Neural progenitor cell (in vitro differentiated cells): Measurements from ENCODE around the gene ERVK3-1. TPM values are rescaled to one million over a fixed set of nuclear protein-coding genes. Genes with fewer than 3 reads are reported as not detected.

ENCODE experiments used
- DNase-seq: peaks from one replicate; pipeline ENCODE4 v3.0.0-alpha.2; 2016; ENCODE audit warnings: low spot score
- H2AFZ ChIP-seq: fragments of 200-600 bp; sonication (generic); replicated peaks from 2 replicates; pipeline ENCODE4 v1.6.1; 2016; ENCODE audit warnings: antibody characterized with exemption
- H3F3A ChIP-seq: fragments of 200-600 bp; sonication (generic); 2 replicates; pipeline ENCODE4 v1.6.1; 2016; ENCODE audit warnings: antibody characterized with exemption, low read depth
- H3K27ac ChIP-seq: fragments of 200-600 bp; sonication (generic); 2 replicates; pipeline ENCODE4 v1.5.1; 2016; ENCODE audit warnings: mild to moderate bottlenecking
- H3K27me3 ChIP-seq: fragments of 200-600 bp; sonication (generic); 2 replicates; pipeline ENCODE4 v1.6.1; 2016; ENCODE audit warnings: mild to moderate bottlenecking, moderate library complexity
- H3K36me3 ChIP-seq: fragments of 200-600 bp; sonication (generic); 2 replicates; pipeline ENCODE4 v1.5.1; 2016
- H3K4me1 ChIP-seq: fragments of 200-600 bp; sonication (generic); 2 replicates; pipeline ENCODE4 v1.6.1; 2016; ENCODE audit warnings: mixed run types
- H3K4me2 ChIP-seq: fragments of 200-600 bp; sonication (generic); 2 replicates; pipeline ENCODE4 v1.6.1; 2016
- H3K4me3 ChIP-seq: fragments of 200-600 bp; sonication (generic); 2 replicates; pipeline ENCODE4 v1.5.1; 2016
- H3K79me2 ChIP-seq: fragments of 200-600 bp; sonication (generic); 2 replicates; pipeline ENCODE4 v1.6.1; 2016; ENCODE audit warnings: low read depth
- H3K9ac ChIP-seq: fragments of 200-600 bp; sonication (generic); 2 replicates; pipeline ENCODE4 v1.6.1; 2016
- H3K9me3 ChIP-seq: fragments of 200-600 bp; sonication (generic); 2 replicates; pipeline ENCODE4 v1.5.1; 2016; ENCODE audit warnings: low read depth
- H4K20me1 ChIP-seq: fragments of 200-600 bp; sonication (generic); 2 replicates; pipeline ENCODE4 v1.6.1; 2016; ENCODE audit warnings: low read depth
- H3K27ac Mint-ChIP-seq: 3 replicates; pipeline ENCODE4 v1.8.0; 2021; ENCODE audit warnings: mixed read lengths
- H3K27me3 Mint-ChIP-seq: 2 replicates; pipeline ENCODE4 v1.8.0; 2022; ENCODE audit warnings: low read depth, mild to moderate bottlenecking, inconsistent platforms, moderate library complexity, mixed read lengths; ENCODE audit not compliant: insufficient read depth
- H3K36me3 Mint-ChIP-seq: 3 replicates; pipeline ENCODE4 v1.8.0; 2021; ENCODE audit warnings: mixed read lengths
- H3K4me1 Mint-ChIP-seq: 3 replicates; pipeline ENCODE4 v1.8.0; 2021; ENCODE audit warnings: mixed read lengths
- H3K4me3 Mint-ChIP-seq: 3 replicates; pipeline ENCODE4 v1.8.0; 2021; ENCODE audit warnings: mild to moderate bottlenecking, moderate library complexity, mixed read lengths
- H3K9me3 Mint-ChIP-seq: 3 replicates; pipeline ENCODE4 v1.8.0; 2020; ENCODE audit warnings: mixed read lengths
- CTCF ChIP-seq: fragments of 200-600 bp; sonication (generic); IDR thresholded peaks from 2 replicates; pipeline ENCODE4 v1.5.1; 2017; ENCODE audit warnings: antibody characterized with exemption, mild to moderate bottlenecking
- EZH2 ChIP-seq: fragments of 200-600 bp; sonication (generic); IDR thresholded peaks from 2 replicates; pipeline ENCODE4 v1.6.1; 2017; ENCODE audit warnings: antibody characterized with exemption, mild to moderate bottlenecking, moderate library complexity
- EZH2phosphoT487 ChIP-seq: fragments of 200-600 bp; sonication (generic); IDR thresholded peaks from 2 replicates; pipeline ENCODE4 v1.6.1; 2017; ENCODE audit warnings: antibody characterized with exemption
- total RNA-seq: library from RNA; depleted of rRNA; stranded (reverse); fragments of >200 nt; gene quantifications from 2 replicates; pipeline ENCODE4 v1.2.3, GENCODE V29; 2015; ENCODE audit warnings: low replicate concordance

ERVK3-1 gene
- total RNA-seq, 1 donor from 2014 or later, result 49.9 TPM

GRCh38 chr19:58335630-58336029, 30.5 kb downstream of the ERVK3-1 start:
- no peak overlapping the region for H3K9ac ChIP-seq
- H3K4me3 Mint-ChIP-seq, result no peak overlapping the region
- H3F3A ChIP-seq, result no peaks in the 10 kb centered on the region
- no peaks in the 10 kb centered on the region for H3K4me1 ChIP-seq
- no peak for DNase-seq
- no peaks in the 10 kb centered on the region for H3K9me3 ChIP-seq
- H3K27me3 Mint-ChIP-seq, result peaks cover 4% of the 10 kb centered on the region
- H3K27me3 ChIP-seq, result no peaks in the 10 kb centered on the region
- no peak overlapping the region for H3K27ac ChIP-seq
- H3K79me2 ChIP-seq, result no peaks in the 10 kb centered on the region
- H3K4me3 ChIP-seq, result no peak overlapping the region
- no peaks in the 10 kb centered on the region for H3K9me3 Mint-ChIP-seq
- no peak overlapping the region for H3K27ac Mint-ChIP-seq
- peaks cover 26% of the 10 kb centered on the region for H3K36me3 Mint-ChIP-seq
- TF ChIP-seq CTCF, result no peak
- TF ChIP-seq EZH2phosphoT487, result no peak
- TF ChIP-seq EZH2, result no peak
- H3K4me1 Mint-ChIP-seq, result no peaks in the 10 kb centered on the region
- no peaks in the 10 kb centered on the region for H3K36me3 ChIP-seq
- no peak overlapping the region for H3K4me2 ChIP-seq
- no peaks in the 10 kb centered on the region for H4K20me1 ChIP-seq
- H2AFZ ChIP-seq, result no peak overlapping the region

DNA sequence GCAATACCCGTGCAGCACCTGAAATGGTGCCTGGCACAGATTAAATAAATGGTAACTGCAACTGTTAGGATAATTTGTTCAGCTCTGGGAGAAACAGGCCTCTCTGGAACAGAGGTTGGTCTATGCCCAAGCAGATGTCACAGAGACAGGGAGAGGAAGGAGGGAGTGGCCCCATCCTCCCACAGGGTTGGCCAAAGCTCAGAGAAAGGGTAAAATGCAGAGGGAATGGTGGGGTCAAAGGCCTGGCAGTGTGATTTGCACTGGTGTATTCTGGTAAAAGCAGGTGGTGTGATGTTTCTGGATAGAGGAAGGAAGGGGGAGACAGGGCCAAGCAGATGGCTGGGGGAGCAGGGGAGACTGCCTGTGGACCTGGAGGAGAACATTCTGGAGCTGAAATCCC, 31.0 kb downstream of the ERVK3-1 start:
- H4K20me1 ChIP-seq, result no peaks in the 10 kb centered on the region
- Mint-ChIP-seq H3K4me1 (no peaks in the 10 kb centered on the region), H3K36me3 (peaks cover 27% of the 10 kb centered on the region), H3K27me3 (peaks cover 4% of the 10 kb centered on the region), H3K4me3 (no peak overlapping the region), H3K27ac (no peak overlapping the region), H3K9me3 (no peaks in the 10 kb centered on the region)
- no peaks in the 10 kb centered on the region for H3K27me3 ChIP-seq
- no peak for DNase-seq
- TF ChIP-seq EZH2 (no peak), EZH2phosphoT487 (no peak)
- no peaks in the 10 kb centered on the region for H3K9me3 ChIP-seq
- H3K27ac ChIP-seq, result no peak overlapping the region
- no peak overlapping the region for H3K4me3 ChIP-seq
- H3K4me1 ChIP-seq, result no peaks in the 10 kb centered on the region
- no peaks in the 10 kb centered on the region for H3F3A ChIP-seq
- H3K4me2 ChIP-seq, result no peak overlapping the region
- H2AFZ ChIP-seq, result no peak overlapping the region
- no peaks in the 10 kb centered on the region for H3K36me3 ChIP-seq
- no peak overlapping the region for H3K9ac ChIP-seq
- no peaks in the 10 kb centered on the region for H3K79me2 ChIP-seq

- Histone ChIP-seq H3K4me2 (no peak overlapping the region), H3K27ac (no peak overlapping the region), H3K9ac (no peak overlapping the region), H3K4me3 (no peak overlapping the region), H3K9me3 (no peaks in the 10 kb centered on the region), H3F3A (no peaks in the 10 kb centered on the region), H2AFZ (no peak overlapping the region), H3K4me1 (no peaks in the 10 kb centered on the region), H3K27me3 (no peaks in the 10 kb centered on the region), H3K36me3 (no peaks in the 10 kb centered on the region), H4K20me1 (no peaks in the 10 kb centered on the region), H3K79me2 (no peaks in the 10 kb centered on the region)
- H3K27ac Mint-ChIP-seq, result no peak overlapping the region
- peaks cover 30% of the 10 kb centered on the region for H3K36me3 Mint-ChIP-seq
- peaks cover 4% of the 10 kb centered on the region for H3K27me3 Mint-ChIP-seq
- no peak overlapping the region for H3K4me3 Mint-ChIP-seq
- TF ChIP-seq EZH2, result no peak
- no peak for TF ChIP-seq EZH2phosphoT487
- TF ChIP-seq CTCF, result no peak
- H3K4me1 Mint-ChIP-seq, result no peaks in the 10 kb centered on the region
- no peaks in the 10 kb centered on the region for H3K9me3 Mint-ChIP-seq
- DNase-seq, result no peak
Observed at GRCh38 chr19:58336820-58337219, 31.6 kb downstream of the ERVK3-1 start.

DNA sequence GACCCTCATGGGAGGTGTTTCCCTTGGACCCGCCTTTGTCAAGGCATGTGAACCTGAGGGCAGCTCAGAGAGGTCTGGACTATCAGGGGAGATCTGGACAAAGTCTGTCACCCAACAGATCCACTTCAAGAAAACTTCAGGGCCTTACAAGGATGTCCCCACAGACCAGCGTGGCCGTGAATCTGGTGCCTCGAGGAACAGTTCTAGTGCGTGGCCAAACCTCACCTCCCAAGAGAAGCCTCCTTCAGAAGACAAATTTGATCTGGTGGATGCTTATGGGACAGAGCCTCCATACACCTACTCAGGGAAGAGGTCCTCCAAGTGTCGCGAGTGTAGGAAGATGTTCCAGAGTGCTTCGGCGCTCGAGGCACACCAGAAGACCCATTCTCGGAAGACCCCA, 33.2 kb downstream of the ERVK3-1 start:
- Histone ChIP-seq H3F3A (no peaks in the 10 kb centered on the region), H3K27ac (no peak overlapping the region), H2AFZ (no peak overlapping the region), H3K27me3 (no peaks in the 10 kb centered on the region), H4K20me1 (no peaks in the 10 kb centered on the region), H3K9me3 (no peaks in the 10 kb centered on the region), H3K4me3 (no peak overlapping the region), H3K79me2 (no peaks in the 10 kb centered on the region), H3K36me3 (no peaks in the 10 kb centered on the region), H3K9ac (no peak overlapping the region), H3K4me1 (no peaks in the 10 kb centered on the region), H3K4me2 (no peak overlapping the region)
- Mint-ChIP-seq H3K27me3 (peaks cover 7% of the 10 kb centered on the region), H3K4me1 (no peaks in the 10 kb centered on the region), H3K9me3 (no peaks in the 10 kb centered on the region), H3K27ac (no peak overlapping the region), H3K4me3 (no peak overlapping the region), H3K36me3 (peaks cover 35% of the 10 kb centered on the region)
- TF ChIP-seq EZH2, result no peak
- no peak for TF ChIP-seq CTCF
- no peak for TF ChIP-seq EZH2phosphoT487
- DNase-seq, result no peak
